OCI-LY1 (cell line): Measurements from ENCODE around the gene MYO16.

ENCODE experiments used
- H2AFZ ChIP-seq: fragments of 200-600 bp; sonication (generic), shearing (Covaris generic); 2 replicates; pipeline ENCODE4 v1.6.0; 2014; ENCODE audit warnings: antibody characterized with exemption, mild to moderate bottlenecking, low read length
- H3F3A ChIP-seq: fragments of 200-600 bp; sonication (generic), shearing (Covaris generic); 2 replicates; pipeline ENCODE4 v1.6.0; 2014; ENCODE audit warnings: mild to moderate bottlenecking, antibody characterized with exemption, low read length, moderate library complexity; ENCODE audit not compliant: insufficient read depth
- H3K27ac ChIP-seq: fragments of 200-600 bp; sonication (generic); 2 replicates; pipeline ENCODE4 v1.5.1; 2014; ENCODE audit warnings: low read length, mixed run types, mild to moderate bottlenecking, low read depth; ENCODE audit not compliant: poor library complexity, severe bottlenecking
- H3K27me3 ChIP-seq: fragments of 200-600 bp; sonication (generic); 2 replicates; pipeline ENCODE4 v1.6.0; 2014; ENCODE audit warnings: antibody characterized with exemption, mild to moderate bottlenecking, low read length, moderate library complexity; ENCODE audit not compliant: insufficient read depth
- H3K36me3 ChIP-seq: fragments of 200-600 bp; sonication (generic); 2 replicates; pipeline ENCODE4 v1.6.1; 2014; ENCODE audit warnings: mild to moderate bottlenecking, antibody characterized with exemption, low read length, moderate library complexity, mixed read lengths; ENCODE audit not compliant: insufficient read depth
- H3K4me1 ChIP-seq: fragments of 200-600 bp; sonication (generic); 2 replicates; pipeline ENCODE4 v1.5.1; 2014; ENCODE audit warnings: mild to moderate bottlenecking, low read length, moderate library complexity; ENCODE audit not compliant: insufficient read depth, severe bottlenecking
- H3K4me2 ChIP-seq: fragments of 200-600 bp; sonication (generic), shearing (Covaris generic); 2 replicates; pipeline ENCODE4 v1.6.1; 2014; ENCODE audit warnings: low read length
- H3K4me3 ChIP-seq: fragments of 200-600 bp; sonication (generic); 2 replicates; pipeline ENCODE4 v1.5.1; 2014; ENCODE audit warnings: low read length, low read depth, mild to moderate bottlenecking, mixed read lengths; ENCODE audit not compliant: poor library complexity, severe bottlenecking
- H3K79me2 ChIP-seq: fragments of 200-600 bp; shearing (Covaris generic); 2 replicates; pipeline ENCODE4 v1.6.1; 2016; ENCODE audit warnings: mixed run types, low read length, mixed read lengths; ENCODE audit not compliant: insufficient read depth
- H3K9ac ChIP-seq: fragments of 200-600 bp; sonication (generic), shearing (Covaris generic); 2 replicates; pipeline ENCODE4 v1.6.1; 2014; ENCODE audit warnings: mild to moderate bottlenecking, low read length, mixed read lengths
- H3K9me2 ChIP-seq: fragments of 200-600 bp; sonication (generic), shearing (Covaris generic); 2 replicates; pipeline ENCODE4 v1.6.1; 2014; ENCODE audit warnings: low read depth, mild to moderate bottlenecking, low read length, mixed read lengths
- H3K9me3 ChIP-seq: fragments of 200-600 bp; shearing (Covaris generic); 2 replicates; pipeline ENCODE4 v1.6.1; 2014; ENCODE audit warnings: low read length, mixed read lengths
- H4K20me1 ChIP-seq: fragments of 200-600 bp; sonication (generic), shearing (Covaris generic); 2 replicates; pipeline ENCODE4 v1.6.0; 2016; ENCODE audit warnings: mild to moderate bottlenecking, low read length; ENCODE audit not compliant: insufficient read depth
- EZH2 ChIP-seq: fragments of 200-600 bp; sonication (generic), shearing (Covaris generic); IDR thresholded peaks from 2 replicates; pipeline ENCODE4 v1.8.0; 2017; ENCODE audit warnings: borderline replicate concordance, mixed run types, mild to moderate bottlenecking, antibody characterized with exemption, low read length, moderate library complexity, mixed read lengths
- TF ChIP-seq, protein P1 (sequence below): fragments of 200-600 bp; sonication (generic), shearing (Covaris generic); IDR thresholded peaks from 2 replicates; pipeline ENCODE4 v1.5.1; 2017; ENCODE audit warnings: mild to moderate bottlenecking, antibody characterized with exemption, low read length, moderate library complexity, mixed read lengths

The MYO16 gene

DNA sequence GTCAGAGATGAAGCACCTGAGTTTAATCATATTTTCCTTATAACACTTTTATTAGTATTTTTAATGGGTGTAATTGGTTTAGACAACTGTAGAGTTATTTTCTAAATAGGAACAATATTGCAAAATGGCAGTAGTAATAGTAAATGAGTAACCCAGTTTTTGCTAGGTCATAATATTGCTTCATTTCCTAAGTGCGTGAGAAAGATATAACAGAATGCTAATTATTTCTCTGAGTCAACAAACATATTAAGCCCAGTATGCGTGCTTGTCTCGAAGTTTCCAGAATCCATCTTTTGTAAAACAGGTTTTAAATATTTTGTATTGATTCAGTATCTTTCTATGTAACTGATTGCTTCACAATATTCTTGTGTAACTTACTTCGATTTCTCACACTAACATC lies 315.3 kb downstream of the MYO16 start:
- no peaks in the 10 kb centered on the region for H4K20me1 ChIP-seq
- no peaks in the 10 kb centered on the region for H3K36me3 ChIP-seq
- no peak overlapping the region for H3K4me2 ChIP-seq
- H3K9ac ChIP-seq = no peak overlapping the region
- no peaks in the 10 kb centered on the region for H3K4me1 ChIP-seq
- H3K27me3 ChIP-seq = no peaks in the 10 kb centered on the region
- TF ChIP-seq, protein P1, sequence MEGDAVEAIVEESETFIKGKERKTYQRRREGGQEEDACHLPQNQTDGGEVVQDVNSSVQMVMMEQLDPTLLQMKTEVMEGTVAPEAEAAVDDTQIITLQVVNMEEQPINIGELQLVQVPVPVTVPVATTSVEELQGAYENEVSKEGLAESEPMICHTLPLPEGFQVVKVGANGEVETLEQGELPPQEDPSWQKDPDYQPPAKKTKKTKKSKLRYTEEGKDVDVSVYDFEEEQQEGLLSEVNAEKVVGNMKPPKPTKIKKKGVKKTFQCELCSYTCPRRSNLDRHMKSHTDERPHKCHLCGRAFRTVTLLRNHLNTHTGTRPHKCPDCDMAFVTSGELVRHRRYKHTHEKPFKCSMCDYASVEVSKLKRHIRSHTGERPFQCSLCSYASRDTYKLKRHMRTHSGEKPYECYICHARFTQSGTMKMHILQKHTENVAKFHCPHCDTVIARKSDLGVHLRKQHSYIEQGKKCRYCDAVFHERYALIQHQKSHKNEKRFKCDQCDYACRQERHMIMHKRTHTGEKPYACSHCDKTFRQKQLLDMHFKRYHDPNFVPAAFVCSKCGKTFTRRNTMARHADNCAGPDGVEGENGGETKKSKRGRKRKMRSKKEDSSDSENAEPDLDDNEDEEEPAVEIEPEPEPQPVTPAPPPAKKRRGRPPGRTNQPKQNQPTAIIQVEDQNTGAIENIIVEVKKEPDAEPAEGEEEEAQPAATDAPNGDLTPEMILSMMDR = no peak
- no peak for TF ChIP-seq EZH2
- no peaks in the 10 kb centered on the region for H3K9me3 ChIP-seq
- no peak overlapping the region for H2AFZ ChIP-seq
- H3K79me2 ChIP-seq = no peaks in the 10 kb centered on the region
- no peak overlapping the region for H3K4me3 ChIP-seq
- no peaks in the 10 kb centered on the region for H3K9me2 ChIP-seq
- no peak overlapping the region for H3K27ac ChIP-seq
- no peaks in the 10 kb centered on the region for H3F3A ChIP-seq

DNA sequence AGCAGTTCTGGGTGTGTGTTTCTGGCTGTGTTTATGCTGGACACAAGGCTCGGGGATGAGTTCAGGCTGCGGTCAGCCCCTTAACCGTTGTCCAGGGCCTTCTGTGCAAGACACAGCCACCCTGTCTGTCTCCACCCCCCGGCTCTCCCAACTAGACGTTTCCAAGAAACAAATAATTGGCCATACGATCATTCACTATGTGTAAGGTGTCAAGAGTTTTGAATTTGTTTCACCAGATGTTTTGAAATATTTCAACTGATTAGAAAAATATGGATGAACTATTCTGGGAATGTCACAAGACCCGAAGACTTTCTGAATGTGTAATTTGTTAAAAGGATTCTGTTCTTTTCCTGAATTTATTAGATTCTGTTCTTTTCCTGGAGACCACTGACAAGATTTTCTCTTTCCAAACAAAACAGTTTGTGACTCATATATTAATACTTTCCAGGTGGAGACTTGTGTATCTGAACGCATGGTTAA lies 318.2 kb downstream of the MYO16 start:
- H2AFZ ChIP-seq = no peak overlapping the region
- H3K4me1 ChIP-seq = no peaks in the 10 kb centered on the region
- no peak overlapping the region for H3K4me3 ChIP-seq
- no peaks in the 10 kb centered on the region for H3K36me3 ChIP-seq
- no peaks in the 10 kb centered on the region for H3K9me2 ChIP-seq
- H3K9ac ChIP-seq = no peak overlapping the region
- TF ChIP-seq, protein P1 = no peak
- TF ChIP-seq EZH2 = no peak
- H3K27ac ChIP-seq = no peak overlapping the region
- H3K9me3 ChIP-seq = no peaks in the 10 kb centered on the region
- H3K4me2 ChIP-seq = no peak overlapping the region
- H3K27me3 ChIP-seq = no peaks in the 10 kb centered on the region
- H4K20me1 ChIP-seq = no peaks in the 10 kb centered on the region
- H3K79me2 ChIP-seq = no peaks in the 10 kb centered on the region
- no peaks in the 10 kb centered on the region for H3F3A ChIP-seq

DNA sequence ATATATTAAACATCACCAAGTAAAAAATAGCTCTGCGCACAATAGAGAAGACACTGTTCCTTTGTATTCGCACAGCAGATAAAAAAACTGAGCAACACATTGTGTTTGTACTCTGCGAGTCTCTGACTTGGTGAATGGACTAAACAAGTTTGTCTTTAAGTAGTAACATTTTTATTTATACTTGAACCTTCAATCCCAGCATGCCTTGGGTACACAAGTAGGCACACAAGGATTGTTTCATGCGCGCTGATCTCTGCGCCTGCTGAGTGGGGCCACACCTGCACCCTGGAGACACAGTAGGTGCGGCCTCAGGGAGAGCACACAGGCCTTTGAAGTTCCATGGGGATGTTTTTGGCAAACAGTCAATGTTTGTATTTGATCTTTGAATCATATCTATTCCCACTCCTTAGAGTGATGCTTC lies 318.9 kb downstream of the MYO16 start:
- no peak overlapping the region for H2AFZ ChIP-seq
- H3K4me1 ChIP-seq = no peaks in the 10 kb centered on the region
- H3K9me2 ChIP-seq = no peaks in the 10 kb centered on the region
- H3K9ac ChIP-seq = no peak overlapping the region
- H3K27ac ChIP-seq = no peak overlapping the region
- H3F3A ChIP-seq = no peaks in the 10 kb centered on the region
- no peaks in the 10 kb centered on the region for H3K36me3 ChIP-seq
- H3K4me2 ChIP-seq = no peak overlapping the region
- H3K9me3 ChIP-seq = no peaks in the 10 kb centered on the region
- no peaks in the 10 kb centered on the region for H4K20me1 ChIP-seq
- H3K79me2 ChIP-seq = no peaks in the 10 kb centered on the region
- no peak overlapping the region for H3K4me3 ChIP-seq
- no peak for TF ChIP-seq EZH2
- TF ChIP-seq, protein P1 = no peak
- no peaks in the 10 kb centered on the region for H3K27me3 ChIP-seq
